Mesenchymal stem cell (in vitro differentiated cells and primary cell): Measurements from ENCODE around the gene PITPNC1.
"Not testable (repeated sequence)": the region's sequence is repeated elsewhere in the genome, so short reads cannot be mapped to it uniquely, and the experiment has no call there.

Experiments
- DNase-seq: peaks from one replicate; pipeline ENCODE4 v3.0.0-alpha.2; 2013
- H2AFZ ChIP-seq: one replicate; pipeline ENCODE4 v1.6.1; 2013; ENCODE audit warnings: low read depth, mild to moderate bottlenecking, control low read depth, inconsistent platforms, low read length, moderate library complexity
- H2AK5ac ChIP-seq: 2 replicates; pipeline ENCODE4 v1.6.1; 2013; ENCODE audit warnings: low read length, moderate library complexity, mild to moderate bottlenecking, inconsistent platforms; ENCODE audit not compliant: severe bottlenecking
- H2BK120ac ChIP-seq: one replicate; pipeline ENCODE4 v1.6.1; 2013; ENCODE audit warnings: low read depth, mild to moderate bottlenecking, inconsistent platforms, low read length, moderate library complexity
- H2BK12ac ChIP-seq, 2 experiments: one replicate each; pipeline ENCODE4 v1.6.1; 2013; ENCODE audit warnings: inconsistent platforms in 2 of 2, low read length in 2 of 2, mild to moderate bottlenecking in 2 of 2, moderate library complexity in 2 of 2, control low read depth in 1 of 2
- H2BK15ac ChIP-seq: one replicate; pipeline ENCODE4 v1.6.1; 2013; ENCODE audit warnings: mild to moderate bottlenecking, low read depth, inconsistent platforms; ENCODE audit not compliant: poor library complexity, severe bottlenecking
- H2BK5ac ChIP-seq: 2 replicates; pipeline ENCODE4 v1.6.1; 2013; ENCODE audit warnings: low read depth, mild to moderate bottlenecking, low read length, control low read depth, inconsistent platforms; ENCODE audit not compliant: poor library complexity, severe bottlenecking
- H3K14ac ChIP-seq, 2 experiments: one replicate each; pipeline ENCODE4 v1.6.1; 2013; ENCODE audit warnings: inconsistent platforms in 2 of 2, low read length in 2 of 2, control low read depth in 1 of 2, mild to moderate bottlenecking in 1 of 2, moderate library complexity in 1 of 2
- H3K18ac ChIP-seq, 2 experiments: one replicate each; pipeline ENCODE4 v1.6.1; 2013; ENCODE audit warnings: inconsistent platforms in 2 of 2, low read length in 2 of 2, control low read depth in 1 of 2, low read depth in 1 of 2, mild to moderate bottlenecking in 1 of 2
- H3K23ac ChIP-seq, 2 experiments: one replicate each; pipeline ENCODE4 v1.6.1; 2013; ENCODE audit warnings: inconsistent platforms in 2 of 2, low read length in 2 of 2, mild to moderate bottlenecking in 2 of 2, moderate library complexity in 2 of 2, control low read depth in 1 of 2
- H3K27ac ChIP-seq: 2 replicates; pipeline ENCODE4 v1.5.1; 2013; ENCODE audit warnings: mild to moderate bottlenecking, moderate library complexity, low read length, control low read depth, inconsistent platforms; ENCODE audit not compliant: poor library complexity, severe bottlenecking
- H3K27me3 ChIP-seq, 2 experiments: 2 replicates each; pipeline versions ENCODE4 v1.6.1 to v1.7.0; 2013; ENCODE audit warnings: low read length in 2 of 2, mild to moderate bottlenecking in 2 of 2, moderate library complexity in 2 of 2, control low read depth in 1 of 2, inconsistent platforms in 1 of 2; ENCODE audit not compliant: control insufficient read depth in 1 of 2, insufficient read depth in 1 of 2
- H3K36me3 ChIP-seq, 2 experiments: 2 replicates each; pipeline versions ENCODE4 v1.6.1 to v1.7.0; 2013; ENCODE audit warnings: low read length in 2 of 2, control low read depth in 1 of 2, inconsistent platforms in 1 of 2, low read depth in 1 of 2, mild to moderate bottlenecking in 1 of 2; ENCODE audit not compliant: insufficient read depth in 2 of 2, control insufficient read depth in 1 of 2
- H3K4ac ChIP-seq, 2 experiments: one replicate each; pipeline ENCODE4 v1.6.1; 2013; ENCODE audit warnings: inconsistent platforms in 2 of 2, low read length in 2 of 2, mild to moderate bottlenecking in 2 of 2, moderate library complexity in 2 of 2, control low read depth in 1 of 2, low read depth in 1 of 2
- H3K4me1 ChIP-seq: 2 replicates; pipeline ENCODE4 v1.6.1; 2013; ENCODE audit warnings: low read depth, low read length, control low read depth; ENCODE audit not compliant: control insufficient read depth, insufficient read depth
- H3K4me2 ChIP-seq: 2 replicates; pipeline ENCODE4 v1.6.1; 2013; ENCODE audit warnings: low read length, mild to moderate bottlenecking, inconsistent platforms; ENCODE audit not compliant: poor library complexity, severe bottlenecking
- H3K4me3 ChIP-seq, 2 experiments: 2 replicates each; pipeline versions ENCODE4 v1.5.1 to v1.7.0; 2013; ENCODE audit warnings: low read length in 2 of 2, mild to moderate bottlenecking in 2 of 2, control low read depth in 1 of 2, low read depth in 1 of 2; ENCODE audit not compliant: insufficient read depth in 1 of 2
- H3K79me1 ChIP-seq: replicated peaks from 2 replicates; pipeline ENCODE4 v1.6.1; 2013; ENCODE audit warnings: mild to moderate bottlenecking, control low read depth, low read length, inconsistent platforms; ENCODE audit not compliant: poor library complexity, severe bottlenecking
- H3K9ac ChIP-seq: 2 replicates; pipeline ENCODE4 v1.7.0; 2013; ENCODE audit warnings: mild to moderate bottlenecking, low read length, moderate library complexity
- H3K9me3 ChIP-seq: 2 replicates; pipeline ENCODE4 v1.7.0; 2013; ENCODE audit warnings: mild to moderate bottlenecking, low read length; ENCODE audit not compliant: control insufficient read depth
- H4K8ac ChIP-seq: one replicate; pipeline ENCODE4 v1.6.1; 2013; ENCODE audit warnings: inconsistent platforms, mild to moderate bottlenecking, low read length, moderate library complexity
- H4K91ac ChIP-seq: one replicate; pipeline ENCODE4 v1.6.1; 2013; ENCODE audit warnings: mild to moderate bottlenecking, low read length, inconsistent platforms
- WGBS: methylation state at CpG from one replicate; pipeline ENCODE4 v1.1.7; 2013; ENCODE audit warnings: mixed read lengths; 5-methylcytosine and 5-hydroxymethylcytosine counted together

The PITPNC1 gene

GRCh38 chr17:67335245-67335835, 41.7 kb upstream of the PITPNC1 start:
- no peak overlapping the region for H2AFZ ChIP-seq
- H2BK15ac ChIP-seq, result no peak overlapping the region
- H2BK5ac ChIP-seq, result no peak overlapping the region
- H2BK12ac ChIP-seq, result no peak overlapping the region
- no peak overlapping the region for H3K4ac ChIP-seq
- no peaks in the 10 kb centered on the region for H3K9me3 ChIP-seq
- no peaks in the 10 kb centered on the region for H3K79me1 ChIP-seq
- no peak overlapping the region for H3K27ac ChIP-seq
- H3K36me3 ChIP-seq, result peaks cover 6 to 20% of the 10 kb centered on the region in 2 experiments
- no peak overlapping the region for H3K14ac ChIP-seq
- no peak overlapping the region for H2BK120ac ChIP-seq
- H4K91ac ChIP-seq, result no peak overlapping the region
- no peak overlapping the region for H2AK5ac ChIP-seq
- WGBS, result 92% methylated on average over 5 of the region's 5 CpGs
- H3K27me3 ChIP-seq, result no peaks in the 10 kb centered on the region
- H3K4me2 ChIP-seq, result no peak overlapping the region
- no peak overlapping the region for H4K8ac ChIP-seq
- H3K9ac ChIP-seq, result no peak overlapping the region
- peaks cover 1% of the 10 kb centered on the region for H3K4me1 ChIP-seq
- H3K23ac ChIP-seq, result no peak overlapping the region
- DNase-seq, result no peak
- no peak overlapping the region for H3K4me3 ChIP-seq
- no peak overlapping the region for H3K18ac ChIP-seq

- Histone ChIP-seq H2BK15ac (no peak overlapping the region), H2AFZ (no peak overlapping the region), H4K91ac (no peak overlapping the region), H2BK120ac (no peak overlapping the region), H3K4ac (no peak overlapping the region), H2BK5ac (no peak overlapping the region), H3K36me3 (peaks cover 9 to 34% of the 10 kb centered on the region in 2 experiments), H2AK5ac (no peak overlapping the region), H3K27me3 (no peaks in the 10 kb centered on the region), H3K79me1 (no peaks in the 10 kb centered on the region), H3K4me2 (no peak overlapping the region), H3K14ac (no peak overlapping the region), H3K23ac (no peak overlapping the region), H3K4me3 (no peak overlapping the region), H3K9ac (no peak overlapping the region), H4K8ac (no peak overlapping the region), H3K27ac (no peak overlapping the region), H3K9me3 (no peaks in the 10 kb centered on the region), H3K4me1 (peaks cover 1% of the 10 kb centered on the region), H2BK12ac (no peak overlapping the region), H3K18ac (no peak overlapping the region)
- 93% methylated on average over 12 of the region's 12 CpGs for WGBS
- no peak for DNase-seq
Observed at GRCh38 chr17:67336859-67337258, 40.2 kb upstream of the PITPNC1 start.

- not testable (repeated sequence) for H3K18ac ChIP-seq, DNase-seq, H3K4me1 ChIP-seq, H2BK15ac ChIP-seq, H2BK5ac ChIP-seq, H2BK12ac ChIP-seq, H3K9me3 ChIP-seq, H3K9ac ChIP-seq, H2AK5ac ChIP-seq, H3K4me3 ChIP-seq, H3K79me1 ChIP-seq, H2BK120ac ChIP-seq, H3K4me2 ChIP-seq, H3K4ac ChIP-seq, H3K27ac ChIP-seq, H2AFZ ChIP-seq, H4K91ac ChIP-seq, H3K23ac ChIP-seq, H3K14ac ChIP-seq, H4K8ac ChIP-seq, H3K27me3 ChIP-seq
- 100% methylated on average over 6 of the region's 7 CpGs for WGBS
- H3K36me3 ChIP-seq, result peaks cover 11 to 49% of the 10 kb centered on the region in 2 experiments
Observed at GRCh38 chr17:67338353-67338752, 38.7 kb upstream of the PITPNC1 start.

- no peak overlapping the region for H3K4me2 ChIP-seq
- no peak overlapping the region for H3K14ac ChIP-seq
- H4K91ac ChIP-seq, result no peak overlapping the region
- no peak for DNase-seq
- no peaks in the 10 kb centered on the region for H3K27me3 ChIP-seq
- no peak overlapping the region for H2BK5ac ChIP-seq
- H4K8ac ChIP-seq, result no peak overlapping the region
- no peaks in the 10 kb centered on the region for H3K4me1 ChIP-seq
- no peak overlapping the region for H3K4ac ChIP-seq
- H3K23ac ChIP-seq, result no peak overlapping the region
- H2AFZ ChIP-seq, result no peak overlapping the region
- 98% methylated on average over 5 of the region's 5 CpGs for WGBS
- H3K9me3 ChIP-seq, result no peaks in the 10 kb centered on the region
- no peak overlapping the region for H3K9ac ChIP-seq
- H3K18ac ChIP-seq, result no peak overlapping the region
- peaks cover 5% of the 10 kb centered on the region for H3K79me1 ChIP-seq
- no peak overlapping the region for H2BK120ac ChIP-seq
- no peak overlapping the region for H3K27ac ChIP-seq
- peaks cover 19 to 78% of the 10 kb centered on the region in 2 experiments for H3K36me3 ChIP-seq
- H2AK5ac ChIP-seq, result no peak overlapping the region
- no peak overlapping the region for H3K4me3 ChIP-seq
- no peak overlapping the region for H2BK12ac ChIP-seq
- no peak overlapping the region for H2BK15ac ChIP-seq
Observed at GRCh38 chr17:67343237-67343636, 33.8 kb upstream of the PITPNC1 start.
